ENCODE results near the gene QRSL1. TPM values are rescaled to one million over a fixed set of nuclear protein-coding genes. Genes with fewer than 3 reads are reported as not detected.
A peak's percentile ranks its signal among the peaks of the same experiment; 100 is the strongest.

QRSL1 gene
- total RNA-seq, 2 donors from 2014 or later, result 3.0 to 6.2 TPM

GRCh38 chr6:106599440-106599839, 29.9 kb upstream of the QRSL1 start:
- no peak overlapping the region for H3K4me3 ChIP-seq
- H3K27me3 ChIP-seq, result no peaks in the 10 kb centered on the region
- no peak overlapping the region for H3K27ac ChIP-seq
- DNase-seq, result no peak
- TF ChIP-seq CTCF (IDR thresholded peaks at IDR 0.05) (no peak), POLR2A (IDR thresholded peaks at IDR 0.05) (no peak)
- no peak for ATAC-seq
- no peaks in the 10 kb centered on the region for H3K9me3 ChIP-seq
- no peaks in the 10 kb centered on the region for H3K4me1 ChIP-seq
- intact Hi-C loops (cut with DNase I), result no loop called here
- no peaks in the 10 kb centered on the region for H3K36me3 ChIP-seq (replicated peaks in 1 of 2; ENCODE audit: insufficient read depth in 1 of 2, low read depth in 2 of 2)
- WGBS, 2 donors, result 45 to 48% methylated on average over 2 of the region's 2 CpGs

GRCh38 chr6:106600329-106600728, 29.0 kb upstream of the QRSL1 start:
- 93 to 94% methylated on average over 2 of the region's 2 CpGs for WGBS, 2 donors
- Histone ChIP-seq H3K27ac (no peak overlapping the region), H3K27me3 (no peaks in the 10 kb centered on the region), H3K9me3 (no peaks in the 10 kb centered on the region), H3K4me3 (no peak overlapping the region), H3K36me3 (replicated peaks in 1 of 2; ENCODE audit: insufficient read depth in 1 of 2, low read depth in 2 of 2) (no peaks in the 10 kb centered on the region), H3K4me1 (no peaks in the 10 kb centered on the region)
- DNase-seq (no peak), ATAC-seq (no peak)
- TF ChIP-seq POLR2A (IDR thresholded peaks at IDR 0.05) (no peak), CTCF (IDR thresholded peaks at IDR 0.05) (no peak)
- intact Hi-C loops (cut with DNase I), result loop anchor here (10.0 kb wide), 1 partner anchor 384 kb away; no protein-coding TSS in a partner anchor

- Histone ChIP-seq H3K4me3 (no peak overlapping the region), H3K4me1 (no peaks in the 10 kb centered on the region), H3K27ac (no peak overlapping the region), H3K36me3 (replicated peaks in 1 of 2; ENCODE audit: insufficient read depth in 1 of 2, low read depth in 2 of 2) (no peaks in the 10 kb centered on the region), H3K9me3 (no peaks in the 10 kb centered on the region), H3K27me3 (no peaks in the 10 kb centered on the region)
- WGBS, 2 donors, result 0 to 8% methylated on average over 2 of the region's 2 CpGs
- ATAC-seq (peak; percentile 73), DNase-seq (peak; percentile 22 to 64 (median 30))
- TF ChIP-seq CTCF (IDR thresholded peaks at IDR 0.05) (peak; percentile 21 to 90 (median 83)), POLR2A (IDR thresholded peaks at IDR 0.05) (no peak)
- intact Hi-C loops (cut with DNase I), result loop anchor here (10.0 kb wide), 1 partner anchor 377 kb away; no protein-coding TSS in a partner anchor
Measured at GRCh38 chr6:106608080-106608668, 21.2 kb upstream of the QRSL1 start.

GRCh38 chr6:106609699-106610098, 19.7 kb upstream of the QRSL1 start:
- DNase-seq (peak; percentile 39 to 67 (median 50)), ATAC-seq (peak; percentile 53)
- Histone ChIP-seq H3K27ac (no peak overlapping the region), H3K36me3 (replicated peaks in 1 of 2; ENCODE audit: insufficient read depth in 1 of 2, low read depth in 2 of 2) (no peaks in the 10 kb centered on the region), H3K4me3 (no peak overlapping the region), H3K4me1 (no peaks in the 10 kb centered on the region), H3K9me3 (no peaks in the 10 kb centered on the region), H3K27me3 (no peaks in the 10 kb centered on the region)
- WGBS, 2 donors, result 68 to 73% methylated on average over 6 of the region's 6 CpGs
- intact Hi-C loops (cut with DNase I), result loop anchor here (10.0 kb wide), 1 partner anchor 375 kb away; no protein-coding TSS in a partner anchor
- TF ChIP-seq POLR2A (IDR thresholded peaks at IDR 0.05) (no peak), CTCF (IDR thresholded peaks at IDR 0.05) (peak in 6 of 7 experiments; percentile 12 to 57 (median 44))

- H3K27me3 ChIP-seq, result no peaks in the 10 kb centered on the region
- no peak overlapping the region for H3K27ac ChIP-seq
- H3K36me3 ChIP-seq (replicated peaks in 1 of 2; ENCODE audit: insufficient read depth in 1 of 2, low read depth in 2 of 2), result no peaks in the 10 kb centered on the region
- DNase-seq (no peak), ATAC-seq (no peak)
- intact Hi-C loops (cut with DNase I), result no loop called here
- no peaks in the 10 kb centered on the region for H3K9me3 ChIP-seq
- 83 to 89% methylated on average over 2 of the region's 2 CpGs for WGBS, 2 donors
- H3K4me1 ChIP-seq, result no peaks in the 10 kb centered on the region
- no peak overlapping the region for H3K4me3 ChIP-seq
- TF ChIP-seq POLR2A (IDR thresholded peaks at IDR 0.05), result no peak
- TF ChIP-seq CTCF (IDR thresholded peaks at IDR 0.05), result no peak
Measured at GRCh38 chr6:106611030-106611429, 18.3 kb upstream of the QRSL1 start.

All from body of pancreas (tissue), 4 donors.